ENCODE results near the gene TMEM232. TPM values are rescaled to one million over a fixed set of nuclear protein-coding genes. Genes with fewer than 3 reads are reported as not detected.

Gene TMEM232
- total and polyA plus RNA-seq, 2 donors from 2014 or later, result 4.8 to 11.3 TPM

DNA sequence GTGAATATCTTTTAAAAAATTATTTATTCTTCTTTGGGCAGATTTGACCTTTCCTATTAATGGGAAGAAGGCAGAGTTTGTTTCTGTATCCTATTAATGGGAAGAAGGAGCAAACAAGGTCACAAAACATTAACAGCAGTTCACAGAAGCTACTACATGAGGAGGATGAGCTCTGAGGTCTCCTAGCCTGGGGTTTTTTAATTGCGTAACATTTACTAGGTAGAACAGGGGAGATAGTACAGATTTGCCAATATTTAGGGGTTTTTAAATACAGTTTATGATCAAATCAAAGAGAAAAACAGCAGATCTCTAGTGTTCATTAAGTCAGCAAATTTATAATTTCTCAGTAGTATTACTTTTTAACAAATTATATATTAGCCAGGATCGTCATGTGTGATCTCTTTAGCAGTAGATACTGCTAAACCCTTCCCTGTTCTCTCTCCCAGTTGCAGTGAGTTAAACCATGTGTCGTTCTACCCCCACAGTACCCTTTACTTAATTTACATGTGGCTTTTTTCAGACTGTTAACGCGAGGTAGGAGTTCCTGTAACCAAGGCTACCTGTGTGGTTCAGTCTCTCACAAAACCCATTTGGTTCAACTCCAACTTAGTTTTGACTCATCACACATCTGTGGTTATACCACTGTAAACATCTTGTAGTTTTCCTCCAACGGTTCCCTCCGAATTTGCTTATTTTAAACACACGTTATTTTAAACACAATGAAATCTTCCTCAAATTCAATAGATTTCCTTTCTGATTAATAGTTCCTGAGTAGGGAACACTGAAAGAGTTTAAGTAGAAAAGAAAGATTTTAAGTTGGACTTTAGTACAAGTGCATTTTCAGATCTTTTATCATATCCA is 25.7 kb upstream of the TMEM232 start:
- Histone ChIP-seq H3K36me3 (ENCODE audit: control insufficient read depth in 2 of 3, insufficient read depth in 3 of 3, low read length in 3 of 3) (peaks cover 3 to 12% (median 4%) of the 10 kb centered on the region in 3 donors), H3K9ac (ENCODE audit: low read length in 3 of 3) (no peak overlapping the region), H3K9me3 (ENCODE audit: control insufficient read depth in 2 of 3, insufficient read depth in 1 of 3, low read length in 3 of 3) (no peaks in the 10 kb centered on the region), H3K4me1 (ENCODE audit: control insufficient read depth in 2 of 3, insufficient read depth in 2 of 3, low read depth in 1 of 3, low read length in 3 of 3) (no peaks in the 10 kb centered on the region), H3K27ac (ENCODE audit: low read depth in 2 of 2, low read length in 2 of 2) (no peak overlapping the region), H3K27me3 (ENCODE audit: control insufficient read depth, insufficient read depth, low read length) (no peaks in the 10 kb centered on the region), H3K4me3 (ENCODE audit: low read length in 3 of 3) (no peak overlapping the region)
- TF ChIP-seq, protein P1, sequence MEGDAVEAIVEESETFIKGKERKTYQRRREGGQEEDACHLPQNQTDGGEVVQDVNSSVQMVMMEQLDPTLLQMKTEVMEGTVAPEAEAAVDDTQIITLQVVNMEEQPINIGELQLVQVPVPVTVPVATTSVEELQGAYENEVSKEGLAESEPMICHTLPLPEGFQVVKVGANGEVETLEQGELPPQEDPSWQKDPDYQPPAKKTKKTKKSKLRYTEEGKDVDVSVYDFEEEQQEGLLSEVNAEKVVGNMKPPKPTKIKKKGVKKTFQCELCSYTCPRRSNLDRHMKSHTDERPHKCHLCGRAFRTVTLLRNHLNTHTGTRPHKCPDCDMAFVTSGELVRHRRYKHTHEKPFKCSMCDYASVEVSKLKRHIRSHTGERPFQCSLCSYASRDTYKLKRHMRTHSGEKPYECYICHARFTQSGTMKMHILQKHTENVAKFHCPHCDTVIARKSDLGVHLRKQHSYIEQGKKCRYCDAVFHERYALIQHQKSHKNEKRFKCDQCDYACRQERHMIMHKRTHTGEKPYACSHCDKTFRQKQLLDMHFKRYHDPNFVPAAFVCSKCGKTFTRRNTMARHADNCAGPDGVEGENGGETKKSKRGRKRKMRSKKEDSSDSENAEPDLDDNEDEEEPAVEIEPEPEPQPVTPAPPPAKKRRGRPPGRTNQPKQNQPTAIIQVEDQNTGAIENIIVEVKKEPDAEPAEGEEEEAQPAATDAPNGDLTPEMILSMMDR (IDR thresholded peaks at IDR 0.05; ENCODE audit: borderline replicate concordance, extremely low read depth, insufficient read depth), result no peak
- FAIRE-seq, result no peak
- intact Hi-C loops (cut with DNase I), result no loop called here
- no peak for DNase-seq

DNA sequence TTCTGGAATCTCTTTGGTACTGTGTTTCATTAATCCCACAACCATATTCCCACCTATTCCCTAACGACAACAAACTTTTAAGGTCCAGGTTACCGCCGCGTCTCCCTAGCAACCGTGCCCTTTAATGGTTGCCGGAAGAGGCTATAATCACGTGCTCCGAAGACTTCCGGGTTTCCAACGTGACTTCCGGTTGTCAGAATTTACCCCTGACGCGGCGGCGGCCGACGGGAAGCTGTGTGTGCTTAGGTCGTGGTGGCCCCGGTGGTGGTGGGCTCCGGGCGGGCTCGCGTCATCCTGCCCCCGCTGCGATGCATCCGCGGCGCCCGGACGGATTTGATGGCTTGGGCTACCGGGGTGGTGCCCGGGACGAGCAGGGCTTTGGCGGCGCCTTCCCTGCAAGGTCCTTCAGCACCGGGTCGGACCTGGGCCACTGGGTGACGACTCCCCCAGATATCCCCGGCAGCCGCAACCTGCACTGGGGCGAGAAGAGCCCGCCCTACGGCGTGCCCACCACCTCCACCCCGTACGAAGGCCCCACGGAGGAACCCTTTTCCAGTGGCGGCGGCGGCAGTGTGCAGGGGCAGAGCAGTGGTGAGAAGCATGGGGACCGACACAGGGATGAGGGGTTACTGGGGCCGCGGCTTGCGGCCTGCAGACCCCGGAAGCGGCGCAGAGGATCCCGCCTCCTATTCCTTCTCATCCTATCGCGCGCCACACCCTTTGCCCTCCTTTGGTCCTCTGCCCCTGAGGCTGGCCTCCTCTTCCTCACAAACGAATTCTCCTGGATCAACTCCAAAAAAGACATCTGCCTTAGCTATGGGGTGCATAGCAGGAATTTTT is 12.6 kb upstream of the TMEM232 start, which contains the start of gene SLC25A46:
Gene SLC25A46, plus strand, starts transcription at position 196 of the 840 bp plus-strand sequence. Its CDS starts 113 bp downstream, at position 309.
- Histone ChIP-seq H3K27me3 (ENCODE audit: control insufficient read depth, insufficient read depth, low read length) (no peaks in the 10 kb centered on the region), H3K9ac (ENCODE audit: low read length in 3 of 3) (peak within 1 kb of the TSS; percentile 74 to 89 (median 79)), H3K27ac (ENCODE audit: low read depth in 2 of 2, low read length in 2 of 2) (peak within 1 kb of the TSS; percentile 58 to 78), H3K4me1 (ENCODE audit: control insufficient read depth in 2 of 3, insufficient read depth in 2 of 3, low read depth in 1 of 3, low read length in 3 of 3) (no peaks in the 10 kb centered on the region), H3K4me3 (ENCODE audit: low read length in 3 of 3) (peak within 1 kb of the TSS; percentile 92 to 97 (median 92)), H3K9me3 (ENCODE audit: control insufficient read depth in 2 of 3, insufficient read depth in 1 of 3, low read length in 3 of 3) (no peaks in the 10 kb centered on the region), H3K36me3 (ENCODE audit: control insufficient read depth in 2 of 3, insufficient read depth in 3 of 3, low read length in 3 of 3) (no peaks in the 10 kb centered on the region)
- TF ChIP-seq, protein P1 (IDR thresholded peaks at IDR 0.05; ENCODE audit: borderline replicate concordance, extremely low read depth, insufficient read depth), result no peak
- intact Hi-C loops (cut with DNase I), result no loop called here
- FAIRE-seq (no peak), DNase-seq (peak; percentile 92 to 97 (median 95))

DNA sequence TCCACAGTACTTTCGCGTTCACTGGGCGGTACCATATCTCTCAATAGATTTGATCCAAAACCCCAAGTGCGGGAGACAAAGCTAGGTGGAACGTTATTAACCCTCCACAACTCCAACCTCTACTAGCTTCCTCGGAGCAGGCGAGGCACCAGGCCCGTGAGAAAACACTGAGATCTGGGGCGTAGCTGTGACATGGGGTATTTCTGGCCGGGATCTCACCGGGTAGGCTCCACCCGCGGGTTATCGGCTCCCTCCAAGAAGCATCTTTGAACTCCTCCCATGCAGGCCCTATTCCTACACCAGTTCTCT is 12.0 kb upstream of the TMEM232 start:
- no peaks in the 10 kb centered on the region for H3K4me1 ChIP-seq (ENCODE audit: control insufficient read depth in 2 of 3, insufficient read depth in 2 of 3, low read depth in 1 of 3, low read length in 3 of 3)
- intact Hi-C loops (cut with DNase I), result no loop called here
- peak overlapping the region; percentile 92 to 97 (median 92) for H3K4me3 ChIP-seq (ENCODE audit: low read length in 3 of 3)
- peak overlapping the region; percentile 72 to 89 (median 74) for H3K9ac ChIP-seq (ENCODE audit: low read length in 3 of 3)
- DNase-seq, result no peak
- H3K27me3 ChIP-seq (ENCODE audit: control insufficient read depth, insufficient read depth, low read length), result no peaks in the 10 kb centered on the region
- H3K9me3 ChIP-seq (ENCODE audit: control insufficient read depth in 2 of 3, insufficient read depth in 1 of 3, low read length in 3 of 3), result no peaks in the 10 kb centered on the region
- no peaks in the 10 kb centered on the region for H3K36me3 ChIP-seq (ENCODE audit: control insufficient read depth in 2 of 3, insufficient read depth in 3 of 3, low read length in 3 of 3)
- H3K27ac ChIP-seq (ENCODE audit: low read depth in 2 of 2, low read length in 2 of 2), result peak overlapping the region; percentile 58 to 78
- no peak for FAIRE-seq
- TF ChIP-seq, protein P1 (IDR thresholded peaks at IDR 0.05; ENCODE audit: borderline replicate concordance, extremely low read depth, insufficient read depth), result no peak

Measured in kidney (tissue), 14 donors.